Measurements from ENCODE around the gene SRD5A1.

The SRD5A1 gene

DNA sequence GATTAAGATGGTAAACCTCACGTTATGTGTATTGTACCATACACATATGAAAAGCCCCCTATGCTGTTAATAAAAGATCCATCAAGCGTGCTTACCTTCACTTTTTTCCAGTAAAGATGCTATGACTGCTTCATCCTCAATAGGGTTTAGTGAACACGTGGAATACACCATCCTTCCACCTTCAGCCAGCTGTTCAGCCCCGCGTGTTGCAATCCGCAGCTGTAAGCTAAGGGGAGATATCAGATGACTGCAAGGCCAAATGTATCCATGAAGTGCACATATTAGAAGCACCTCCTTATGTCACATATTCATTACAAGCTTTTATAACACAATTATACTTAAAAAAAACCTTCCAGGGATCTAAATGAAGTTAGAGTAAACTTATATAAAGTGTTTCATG is 16.6 kb upstream of the SRD5A1 start:
- TF ChIP-seq, protein P1, sequence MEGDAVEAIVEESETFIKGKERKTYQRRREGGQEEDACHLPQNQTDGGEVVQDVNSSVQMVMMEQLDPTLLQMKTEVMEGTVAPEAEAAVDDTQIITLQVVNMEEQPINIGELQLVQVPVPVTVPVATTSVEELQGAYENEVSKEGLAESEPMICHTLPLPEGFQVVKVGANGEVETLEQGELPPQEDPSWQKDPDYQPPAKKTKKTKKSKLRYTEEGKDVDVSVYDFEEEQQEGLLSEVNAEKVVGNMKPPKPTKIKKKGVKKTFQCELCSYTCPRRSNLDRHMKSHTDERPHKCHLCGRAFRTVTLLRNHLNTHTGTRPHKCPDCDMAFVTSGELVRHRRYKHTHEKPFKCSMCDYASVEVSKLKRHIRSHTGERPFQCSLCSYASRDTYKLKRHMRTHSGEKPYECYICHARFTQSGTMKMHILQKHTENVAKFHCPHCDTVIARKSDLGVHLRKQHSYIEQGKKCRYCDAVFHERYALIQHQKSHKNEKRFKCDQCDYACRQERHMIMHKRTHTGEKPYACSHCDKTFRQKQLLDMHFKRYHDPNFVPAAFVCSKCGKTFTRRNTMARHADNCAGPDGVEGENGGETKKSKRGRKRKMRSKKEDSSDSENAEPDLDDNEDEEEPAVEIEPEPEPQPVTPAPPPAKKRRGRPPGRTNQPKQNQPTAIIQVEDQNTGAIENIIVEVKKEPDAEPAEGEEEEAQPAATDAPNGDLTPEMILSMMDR (conservative IDR thresholded peaks at IDR 0.05; ENCODE audit: low read depth, low read length), result no peak
- no peak overlapping the region for H3K4me2 ChIP-seq
- no peak overlapping the region for H2AFZ ChIP-seq (ENCODE audit: low read depth)
- H3K4me1 ChIP-seq (ENCODE audit: low read depth, poor library complexity, severe bottlenecking), result peaks cover 9% of the 10 kb centered on the region
- no peak overlapping the region for H3K27ac ChIP-seq
- H3K36me3 ChIP-seq (ENCODE audit: insufficient read depth), result peaks cover 51% of the 10 kb centered on the region; the same call in 1 of the 2 replicates
- H3K27me3 ChIP-seq (ENCODE audit: insufficient read depth, low read depth), result no peaks in the 10 kb centered on the region
- peaks cover 66% of the 10 kb centered on the region for H3K79me2 ChIP-seq (ENCODE audit: insufficient read depth, low read depth)
- H3K4me3 ChIP-seq (IDR thresholded peaks at IDR 0.05; ENCODE audit: insufficient read depth, low read depth, low read length), result no peak overlapping the region
- H4K20me1 ChIP-seq (ENCODE audit: insufficient read depth), result peaks cover 6% of the 10 kb centered on the region
- no peak overlapping the region for H3K9ac ChIP-seq

GRCh38 chr5:6623228-6623627 is 10.0 kb upstream of the SRD5A1 start:
- TF ChIP-seq, protein P1 (conservative IDR thresholded peaks at IDR 0.05; ENCODE audit: low read depth, low read length), result no peak
- H2AFZ ChIP-seq (ENCODE audit: low read depth), result no peak overlapping the region
- H3K27me3 ChIP-seq (ENCODE audit: insufficient read depth, low read depth), result no peaks in the 10 kb centered on the region
- H3K9ac ChIP-seq, result no peak overlapping the region
- peaks cover 68% of the 10 kb centered on the region; the same call in 1 of the 2 replicates for H3K36me3 ChIP-seq (ENCODE audit: insufficient read depth)
- H3K27ac ChIP-seq, result no peak overlapping the region
- H3K79me2 ChIP-seq (ENCODE audit: insufficient read depth, low read depth), result peaks cover 81% of the 10 kb centered on the region
- H3K4me3 ChIP-seq (IDR thresholded peaks at IDR 0.05; ENCODE audit: insufficient read depth, low read depth, low read length), result no peak overlapping the region
- H3K4me1 ChIP-seq (ENCODE audit: low read depth, poor library complexity, severe bottlenecking), result peaks cover 9% of the 10 kb centered on the region
- H4K20me1 ChIP-seq (ENCODE audit: insufficient read depth), result no peaks in the 10 kb centered on the region; the same call in 1 of the 2 replicates
- no peak overlapping the region for H3K4me2 ChIP-seq

GRCh38 chr5:6623941-6624340 is 9.3 kb upstream of the SRD5A1 start:
- Histone ChIP-seq H3K36me3 (ENCODE audit: insufficient read depth) (peaks cover 68% of the 10 kb centered on the region; the same call in 1 of the 2 replicates), H3K27me3 (ENCODE audit: insufficient read depth, low read depth) (no peaks in the 10 kb centered on the region), H3K79me2 (ENCODE audit: insufficient read depth, low read depth) (peaks cover 84% of the 10 kb centered on the region), H4K20me1 (ENCODE audit: insufficient read depth) (no peaks in the 10 kb centered on the region; the same call in 1 of the 2 replicates), H3K4me3 (IDR thresholded peaks at IDR 0.05; ENCODE audit: insufficient read depth, low read depth, low read length) (no peak overlapping the region), H3K27ac (no peak overlapping the region), H3K9ac (no peak overlapping the region), H3K4me2 (no peak overlapping the region), H3K4me1 (ENCODE audit: low read depth, poor library complexity, severe bottlenecking) (peaks cover 9% of the 10 kb centered on the region), H2AFZ (ENCODE audit: low read depth) (no peak overlapping the region)
- TF ChIP-seq, protein P1 (conservative IDR thresholded peaks at IDR 0.05; ENCODE audit: low read depth, low read length), result no peak

- peaks cover 5% of the 10 kb centered on the region for H4K20me1 ChIP-seq (ENCODE audit: insufficient read depth)
- no peak overlapping the region for H3K9ac ChIP-seq
- H3K4me1 ChIP-seq (ENCODE audit: low read depth, poor library complexity, severe bottlenecking), result peaks cover 9% of the 10 kb centered on the region
- no peak overlapping the region for H3K27ac ChIP-seq
- H3K79me2 ChIP-seq (ENCODE audit: insufficient read depth, low read depth), result peaks cover 91% of the 10 kb centered on the region
- TF ChIP-seq, protein P1 (conservative IDR thresholded peaks at IDR 0.05; ENCODE audit: low read depth, low read length), result no peak
- no peak overlapping the region for H3K4me3 ChIP-seq (IDR thresholded peaks at IDR 0.05; ENCODE audit: insufficient read depth, low read depth, low read length)
- H3K27me3 ChIP-seq (ENCODE audit: insufficient read depth, low read depth), result no peaks in the 10 kb centered on the region
- H3K36me3 ChIP-seq (ENCODE audit: insufficient read depth), result peaks cover 59% of the 10 kb centered on the region; the same call in 1 of the 2 replicates
- no peak overlapping the region for H3K4me2 ChIP-seq
- H2AFZ ChIP-seq (ENCODE audit: low read depth), result no peak overlapping the region
Observed at GRCh38 chr5:6626508-6626907, 6.7 kb upstream of the SRD5A1 start.
